GM19452 (cell line): ENCODE data around the gene IQCH.

Experiments used
- ATAC-seq: cut with Tn5 transposase; IDR thresholded peaks from one replicate; pipeline ENCODE4 v1.9.1; 2021; ENCODE audit not compliant: unreplicated experiment

IQCH gene

GRCh38 chr15:67254238-67255175 is at the start of gene IQCH, which contains the start of gene AAGAB:
Gene IQCH, plus strand, starts transcription at chr15:67254786. Its CDS starts 111 bp downstream, at chr15:67254897.
Gene AAGAB, minus strand, starts transcription at chr15:67254661. Its CDS starts 30 bp downstream, at chr15:67254631.
- ATAC-seq, result peak; percentile 89

- ATAC-seq, result no peak
These were observed 46.9 kb upstream of the IQCH start for GRCh38 chr15:67207555-67208207.

- no peak for ATAC-seq
These were observed 46.2 kb upstream of the IQCH start for GRCh38 chr15:67208396-67208795.

GRCh38 chr15:67210555-67211168 is 43.9 kb upstream of the IQCH start:
- no peak for ATAC-seq

- ATAC-seq, result no peak
These were observed 41.8 kb upstream of the IQCH start for GRCh38 chr15:67212684-67213367.

GRCh38 chr15:67215102-67215501 is 39.5 kb upstream of the IQCH start:
- no peak for ATAC-seq

- ATAC-seq, result no peak
These were observed 37.7 kb upstream of the IQCH start for GRCh38 chr15:67216859-67217258.

- ATAC-seq, result no peak
These were observed 36.2 kb upstream of the IQCH start for GRCh38 chr15:67218428-67218827.

- ATAC-seq, result no peak
These were observed 35.3 kb upstream of the IQCH start for GRCh38 chr15:67219288-67219687.

- no peak for ATAC-seq
These were observed 29.7 kb upstream of the IQCH start for GRCh38 chr15:67224889-67225288.

- ATAC-seq, result no peak
These were observed 29.2 kb upstream of the IQCH start for GRCh38 chr15:67225336-67225735.

GRCh38 chr15:67227431-67227830 is 27.2 kb upstream of the IQCH start:
- no peak for ATAC-seq

- no peak for ATAC-seq
These were observed 26.7 kb upstream of the IQCH start for GRCh38 chr15:67227846-67228245.

- ATAC-seq, result no peak
These were observed 26.3 kb upstream of the IQCH start for GRCh38 chr15:67228286-67228685.

GRCh38 chr15:67230504-67230903 is 24.1 kb upstream of the IQCH start:
- ATAC-seq, result no peak

- ATAC-seq, result no peak
These were observed 22.0 kb upstream of the IQCH start for GRCh38 chr15:67232591-67232990.

GRCh38 chr15:67240235-67241131 is 14.1 kb upstream of the IQCH start:
- peak; percentile 16 for ATAC-seq

- peak; percentile 78 for ATAC-seq
These were observed 13.3 kb upstream of the IQCH start for GRCh38 chr15:67241132-67241855.

- no peak for ATAC-seq
These were observed 11.9 kb upstream of the IQCH start for GRCh38 chr15:67242708-67243111.
